ENCODE data around the gene PANX1.

- TF ChIP-seq ZNF274 (IDR thresholded peaks at IDR 0.05; ENCODE audit: low read depth, low read length) (no peak), YY1 (IDR thresholded peaks at IDR 0.05; ENCODE audit: insufficient read depth, insufficient read length) (no peak), SUZ12 (IDR thresholded peaks at IDR 0.05; ENCODE audit: extremely low read depth, insufficient read depth, insufficient read length) (no peak)
These were observed 44.5 kb upstream of the PANX1 start for GRCh38 chr11:94084164-94084563.
